Measurements from ENCODE around the gene TIMD4.

DNA sequence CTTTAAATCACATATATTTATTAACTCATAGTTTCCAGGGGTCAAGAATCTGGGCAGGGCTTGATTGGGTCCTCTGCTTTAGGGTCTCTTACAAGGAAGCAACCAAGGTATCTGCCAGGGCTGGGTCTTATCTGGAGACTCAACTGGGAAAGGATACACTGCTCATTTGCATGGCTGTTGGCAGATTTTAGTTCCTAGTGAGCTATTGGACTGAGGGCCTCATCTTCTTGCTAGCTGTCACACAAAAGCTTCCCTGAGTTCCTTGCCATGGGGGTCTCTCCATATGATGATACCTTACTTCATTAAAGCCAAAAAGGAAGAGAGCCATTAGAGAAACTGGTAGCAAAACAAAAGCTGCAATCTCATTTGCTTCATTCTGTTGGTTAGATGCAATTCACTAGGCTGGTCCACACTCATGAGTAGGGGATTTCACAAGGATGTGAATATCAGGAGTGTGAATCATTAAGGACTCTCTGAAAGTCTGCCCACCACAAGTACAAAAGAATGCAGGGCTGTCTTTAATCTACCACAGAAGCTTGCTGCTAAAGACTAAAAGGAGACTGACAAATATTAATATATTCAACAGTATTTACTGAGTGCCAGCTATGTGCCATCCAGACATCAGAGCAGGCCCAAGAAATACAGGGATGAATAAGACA is 42.0 kb upstream of the TIMD4 start:
- TF ChIP-seq, protein P1, sequence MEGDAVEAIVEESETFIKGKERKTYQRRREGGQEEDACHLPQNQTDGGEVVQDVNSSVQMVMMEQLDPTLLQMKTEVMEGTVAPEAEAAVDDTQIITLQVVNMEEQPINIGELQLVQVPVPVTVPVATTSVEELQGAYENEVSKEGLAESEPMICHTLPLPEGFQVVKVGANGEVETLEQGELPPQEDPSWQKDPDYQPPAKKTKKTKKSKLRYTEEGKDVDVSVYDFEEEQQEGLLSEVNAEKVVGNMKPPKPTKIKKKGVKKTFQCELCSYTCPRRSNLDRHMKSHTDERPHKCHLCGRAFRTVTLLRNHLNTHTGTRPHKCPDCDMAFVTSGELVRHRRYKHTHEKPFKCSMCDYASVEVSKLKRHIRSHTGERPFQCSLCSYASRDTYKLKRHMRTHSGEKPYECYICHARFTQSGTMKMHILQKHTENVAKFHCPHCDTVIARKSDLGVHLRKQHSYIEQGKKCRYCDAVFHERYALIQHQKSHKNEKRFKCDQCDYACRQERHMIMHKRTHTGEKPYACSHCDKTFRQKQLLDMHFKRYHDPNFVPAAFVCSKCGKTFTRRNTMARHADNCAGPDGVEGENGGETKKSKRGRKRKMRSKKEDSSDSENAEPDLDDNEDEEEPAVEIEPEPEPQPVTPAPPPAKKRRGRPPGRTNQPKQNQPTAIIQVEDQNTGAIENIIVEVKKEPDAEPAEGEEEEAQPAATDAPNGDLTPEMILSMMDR (IDR thresholded peaks at IDR 0.05) = no peak
- TF ChIP-seq POLR2A (IDR thresholded peaks at IDR 0.05) = no peak
